ENCODE results near the gene ANG. TPM values are rescaled to one million over a fixed set of nuclear protein-coding genes. Genes with fewer than 3 reads are reported as not detected.
"Not testable (repeated sequence)": the region's sequence is repeated elsewhere in the genome, so short reads cannot be mapped to it uniquely, and the experiment has no call there.

Gene ANG
- total RNA-seq, 1 donor from 2014 or later, result 4.8 TPM

DNA sequence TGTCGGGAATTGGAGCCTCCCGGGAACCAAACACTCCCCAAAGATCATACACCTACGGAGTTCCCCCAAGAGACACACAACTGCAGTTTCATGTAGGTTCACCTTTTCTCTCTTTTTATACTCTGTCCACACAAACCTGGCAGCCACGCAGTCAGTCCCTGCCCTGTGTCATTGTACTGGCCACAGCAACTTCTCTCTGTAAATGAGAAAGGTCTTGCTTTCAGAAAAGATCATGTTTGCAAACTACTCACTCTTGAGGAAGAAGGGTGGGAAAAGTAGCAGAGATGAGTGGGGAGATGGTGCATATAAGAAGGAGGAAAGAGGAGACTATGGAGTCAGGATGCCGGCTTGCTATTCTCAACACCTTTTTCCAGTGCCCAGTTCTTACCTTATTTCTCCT is 10.4 kb downstream of the ANG start:
- no peak for TF ChIP-seq CTCF (conservative IDR thresholded peaks at IDR 0.05; ENCODE audit: low read depth, low read length)
- no peak for DNase-seq (ENCODE audit: low read depth)
- H3K4me3 ChIP-seq (ENCODE audit: low read depth, low read length), result no peak overlapping the region

- no peak overlapping the region for H3K4me3 ChIP-seq (ENCODE audit: low read depth, low read length)
- no peak for TF ChIP-seq CTCF (conservative IDR thresholded peaks at IDR 0.05; ENCODE audit: low read depth, low read length)
- DNase-seq (ENCODE audit: low read depth), result no peak
Observed at GRCh38 chr14:20699931-20700330, 11.4 kb downstream of the ANG start.

- H3K4me3 ChIP-seq (ENCODE audit: low read depth, low read length); DNase-seq (ENCODE audit: low read depth): not testable (repeated sequence)
Observed at GRCh38 chr14:20700965-20701364, 12.4 kb downstream of the ANG start.

GRCh38 chr14:20706657-20707355 is 18.2 kb downstream of the ANG start:
- no peak for TF ChIP-seq CTCF (conservative IDR thresholded peaks at IDR 0.05; ENCODE audit: low read depth, low read length)

GRCh38 chr14:20707622-20708021 is 19.1 kb downstream of the ANG start:
- no peak for TF ChIP-seq CTCF (conservative IDR thresholded peaks at IDR 0.05; ENCODE audit: low read depth, low read length)
- no peak overlapping the region for H3K4me3 ChIP-seq (ENCODE audit: low read depth, low read length)
- DNase-seq (ENCODE audit: low read depth), result no peak

More at GRCh38 chr14:20706657-20707355, 18.2 kb downstream of the ANG start:
- no peak for DNase-seq (ENCODE audit: low read depth)
- H3K4me3 ChIP-seq (ENCODE audit: low read depth, low read length), result no peak overlapping the region

- TF ChIP-seq CTCF (conservative IDR thresholded peaks at IDR 0.05; ENCODE audit: low read depth, low read length), result no peak
- no peak overlapping the region for H3K4me3 ChIP-seq (ENCODE audit: low read depth, low read length)
Observed at GRCh38 chr14:20711261-20711660, 22.7 kb downstream of the ANG start.

GRCh38 chr14:20711685-20712084 is 23.1 kb downstream of the ANG start:
- H3K4me3 ChIP-seq (ENCODE audit: low read depth, low read length), result no peak overlapping the region
- DNase-seq (ENCODE audit: low read depth), result no peak
- TF ChIP-seq CTCF (conservative IDR thresholded peaks at IDR 0.05; ENCODE audit: low read depth, low read length), result no peak

More at GRCh38 chr14:20711261-20711660, 22.7 kb downstream of the ANG start:
- DNase-seq (ENCODE audit: low read depth), result no peak

All from epithelial cell of proximal tubule (primary cell).